ENCODE measurements around the gene ZP2.
"Not testable (repeated sequence)": the region's sequence is repeated elsewhere in the genome, so short reads cannot be mapped to it uniquely, and the experiment has no call there.

Gene ZP2

GRCh38 chr16:21211486-21211885 is at the start of gene ZP2:
Gene ZP2, minus strand, starts transcription at chr16:21211574. Its CDS starts 27 bp downstream, at chr16:21211547.
- no peak for DNase-seq (ENCODE audit: low read depth in 3 of 3)

GRCh38 chr16:21257284-21257683 is 45.9 kb upstream of the ZP2 start:
- no peak for DNase-seq (ENCODE audit: low read depth in 3 of 3)

- no peak for DNase-seq (ENCODE audit: low read depth in 3 of 3)
Measured at GRCh38 chr16:21256636-21257035, 45.3 kb upstream of the ZP2 start.

- DNase-seq (ENCODE audit: low read depth in 3 of 3) = no peak
Measured at GRCh38 chr16:21253470-21253869, 42.1 kb upstream of the ZP2 start.

GRCh38 chr16:21250072-21250923 is 38.9 kb upstream of the ZP2 start:
- DNase-seq (ENCODE audit: low read depth in 3 of 3) = no peak

- DNase-seq (ENCODE audit: low read depth in 3 of 3) = not testable (repeated sequence)
Measured at GRCh38 chr16:21248179-21248578, 36.8 kb upstream of the ZP2 start.

GRCh38 chr16:21244518-21245215 is 33.3 kb upstream of the ZP2 start:
- no peak for DNase-seq (ENCODE audit: low read depth in 3 of 3)

- DNase-seq (ENCODE audit: low read depth in 3 of 3) = no peak
Measured at GRCh38 chr16:21242756-21243155, 31.4 kb upstream of the ZP2 start.

- DNase-seq (ENCODE audit: low read depth in 3 of 3) = no peak
Measured at GRCh38 chr16:21239646-21240045, 28.3 kb upstream of the ZP2 start.

GRCh38 chr16:21236831-21237230 is 25.5 kb upstream of the ZP2 start:
- no peak for DNase-seq (ENCODE audit: low read depth in 3 of 3)

GRCh38 chr16:21235199-21235585 is 23.8 kb upstream of the ZP2 start:
- DNase-seq (ENCODE audit: low read depth in 3 of 3) = no peak

- DNase-seq (ENCODE audit: low read depth in 3 of 3) = no peak
Measured at GRCh38 chr16:21233521-21234150, 22.3 kb upstream of the ZP2 start, which contains the start of gene ANKS4B. Gene ANKS4B, plus strand, starts transcription at chr16:21233699. Its CDS starts 39 bp downstream, at chr16:21233738.

GRCh38 chr16:21233045-21233520 is 21.7 kb upstream of the ZP2 start:
- no peak for DNase-seq (ENCODE audit: low read depth in 3 of 3)

GRCh38 chr16:21228361-21228872 is 17.0 kb upstream of the ZP2 start:
- no peak for DNase-seq (ENCODE audit: low read depth in 3 of 3)

- DNase-seq (ENCODE audit: low read depth in 3 of 3) = no peak
Measured at GRCh38 chr16:21227866-21228265, 16.5 kb upstream of the ZP2 start.

GRCh38 chr16:21226749-21227148 is 15.4 kb upstream of the ZP2 start:
- no peak for DNase-seq (ENCODE audit: low read depth in 3 of 3)

- no peak for DNase-seq (ENCODE audit: low read depth in 3 of 3)
Measured at GRCh38 chr16:21224800-21225199, 13.4 kb upstream of the ZP2 start.

- DNase-seq (ENCODE audit: low read depth in 3 of 3) = no peak
Measured at GRCh38 chr16:21223787-21224186, 12.4 kb upstream of the ZP2 start.

GRCh38 chr16:21222495-21223337 is 11.3 kb upstream of the ZP2 start:
- no peak for DNase-seq (ENCODE audit: low read depth in 3 of 3)

- no peak for DNase-seq (ENCODE audit: low read depth in 3 of 3)
Measured at GRCh38 chr16:21219551-21219950, 8.2 kb upstream of the ZP2 start.

GRCh38 chr16:21218153-21218552 is 6.8 kb upstream of the ZP2 start:
- no peak for DNase-seq (ENCODE audit: low read depth in 3 of 3)
